ENCODE results near the gene PCDH10.

The PCDH10 gene

GRCh38 chr4:133143775-133144430 lies 5.2 kb upstream of the PCDH10 start:
- no peak for DNase-seq (ENCODE audit: low read depth in 2 of 2)
- no peak for TF ChIP-seq CTCF (IDR thresholded peaks at IDR 0.05; ENCODE audit: low read depth, low read length)
- no peak overlapping the region for H3K4me3 ChIP-seq (replicated peaks in 1 of 2; ENCODE audit: low read depth in 2 of 2, low read length in 2 of 2)

- H3K4me3 ChIP-seq (replicated peaks in 1 of 2; ENCODE audit: low read depth in 2 of 2, low read length in 2 of 2) = no peak overlapping the region
- no peak for DNase-seq (ENCODE audit: low read depth in 2 of 2)
- no peak for TF ChIP-seq CTCF (IDR thresholded peaks at IDR 0.05; ENCODE audit: low read depth, low read length)
Observed at GRCh38 chr4:133145241-133145640, 3.9 kb upstream of the PCDH10 start.

- no peak for DNase-seq (ENCODE audit: low read depth in 2 of 2)
- H3K4me3 ChIP-seq (replicated peaks in 1 of 2; ENCODE audit: low read depth in 2 of 2, low read length in 2 of 2) = peak overlapping the region; percentile 48 to 54
Observed at GRCh38 chr4:133145758-133146573, 3.1 kb upstream of the PCDH10 start.

GRCh38 chr4:133146574-133147241 lies 2.4 kb upstream of the PCDH10 start:
- peak overlapping the region; percentile 48 to 54 for H3K4me3 ChIP-seq (replicated peaks in 1 of 2; ENCODE audit: low read depth in 2 of 2, low read length in 2 of 2)
- peak; percentile 97 for TF ChIP-seq CTCF (IDR thresholded peaks at IDR 0.05; ENCODE audit: low read depth, low read length)
- peak; percentile 66 for DNase-seq (ENCODE audit: low read depth in 2 of 2)

More at GRCh38 chr4:133145758-133146573, 3.1 kb upstream of the PCDH10 start:
- no peak for TF ChIP-seq CTCF (IDR thresholded peaks at IDR 0.05; ENCODE audit: low read depth, low read length)

- TF ChIP-seq CTCF (IDR thresholded peaks at IDR 0.05; ENCODE audit: low read depth, low read length) = no peak
- peak overlapping the region; percentile 35 to 54 for H3K4me3 ChIP-seq (replicated peaks in 1 of 2; ENCODE audit: low read depth in 2 of 2, low read length in 2 of 2)
- DNase-seq (ENCODE audit: low read depth in 2 of 2) = no peak
Observed at GRCh38 chr4:133147286-133147821, 1.7 kb upstream of the PCDH10 start.

- peak overlapping the region; percentile 54 to 55 for H3K4me3 ChIP-seq (replicated peaks in 1 of 2; ENCODE audit: low read depth in 2 of 2, low read length in 2 of 2)
- TF ChIP-seq CTCF (IDR thresholded peaks at IDR 0.05; ENCODE audit: low read depth, low read length) = no peak
- peak; percentile 44 to 64 for DNase-seq (ENCODE audit: low read depth in 2 of 2)
Observed at GRCh38 chr4:133147921-133148689, 989 bp upstream of the PCDH10 start.
